ENCODE data around the gene CEP41. TPM values are rescaled to one million over a fixed set of nuclear protein-coding genes. Genes with fewer than 3 reads are reported as not detected.
A peak's percentile ranks its signal among the peaks of the same experiment; 100 is the strongest.

Gene CEP41
- total RNA-seq, 1 experiment from 2014 or later, result 34.8 TPM

DNA sequence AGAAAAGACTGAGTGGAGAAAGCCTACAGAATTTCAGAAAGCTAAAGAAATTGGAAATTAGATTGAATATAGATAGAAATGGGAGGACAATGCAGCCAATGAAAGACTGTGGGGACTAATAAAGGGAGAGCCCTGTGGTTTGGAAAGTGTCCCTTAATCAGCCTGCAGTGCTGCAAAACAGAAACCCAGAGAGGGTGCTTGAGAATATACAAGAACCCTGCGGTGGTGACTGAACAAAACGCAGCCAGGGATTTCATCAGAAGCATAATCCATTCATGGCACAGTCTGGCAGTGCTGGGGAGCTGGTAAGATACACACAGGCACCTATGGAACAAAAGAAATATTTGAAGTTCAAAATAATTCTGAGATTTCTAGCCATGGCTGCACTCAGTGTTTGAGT, 19.1 kb downstream of the CEP41 start:
- DNase-seq (ENCODE audit: low read depth), result peak; percentile 44

DNA sequence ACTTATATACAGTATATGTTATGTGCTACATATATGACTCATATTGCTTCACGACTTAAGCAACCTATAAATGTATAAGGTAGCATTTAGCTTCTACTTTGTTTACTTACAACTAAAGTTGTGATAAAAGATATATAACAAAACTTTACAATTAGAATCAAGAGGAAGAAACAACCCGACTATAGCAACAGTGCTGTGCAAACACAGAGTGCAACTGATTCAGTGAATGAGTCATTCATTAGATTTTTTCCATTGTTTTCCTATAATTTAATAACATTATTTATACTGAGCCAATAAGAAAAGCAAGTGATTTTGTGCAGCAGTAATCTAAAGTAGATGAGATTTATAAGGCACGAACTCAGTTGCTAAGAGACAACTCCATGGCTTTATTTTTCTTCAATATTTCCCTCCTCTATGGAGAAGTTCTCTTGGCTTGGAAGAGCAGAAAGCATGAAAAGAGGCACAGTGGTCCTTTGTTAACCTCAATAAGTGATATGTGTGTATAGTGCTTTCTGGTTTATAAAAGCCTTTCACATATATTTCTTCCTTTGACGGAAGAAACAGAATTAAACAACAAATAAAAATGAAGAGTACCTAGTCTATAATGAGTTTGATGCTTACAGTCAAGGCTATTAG, 19.8 kb downstream of the CEP41 start:
- no peak for DNase-seq (ENCODE audit: low read depth)

DNA sequence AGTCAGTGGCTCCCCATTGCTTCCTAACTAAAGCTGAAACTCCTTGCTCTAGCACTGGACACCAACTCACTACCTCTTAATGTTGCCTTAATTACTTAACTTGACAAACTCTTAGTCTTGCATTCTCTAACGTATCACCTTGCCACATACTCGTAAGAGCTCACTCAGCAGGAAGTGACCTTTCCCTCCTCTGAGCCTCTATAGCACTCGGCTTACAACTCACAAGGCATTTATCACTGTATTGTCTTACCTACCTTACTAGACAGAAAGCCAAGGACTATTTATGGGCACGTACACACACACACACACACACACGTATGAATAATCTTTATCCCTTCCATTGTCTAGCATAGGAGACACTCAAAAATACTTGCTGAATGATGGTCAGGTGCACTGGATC, 21.2 kb downstream of the CEP41 start:
- no peak for DNase-seq (ENCODE audit: low read depth)

DNA sequence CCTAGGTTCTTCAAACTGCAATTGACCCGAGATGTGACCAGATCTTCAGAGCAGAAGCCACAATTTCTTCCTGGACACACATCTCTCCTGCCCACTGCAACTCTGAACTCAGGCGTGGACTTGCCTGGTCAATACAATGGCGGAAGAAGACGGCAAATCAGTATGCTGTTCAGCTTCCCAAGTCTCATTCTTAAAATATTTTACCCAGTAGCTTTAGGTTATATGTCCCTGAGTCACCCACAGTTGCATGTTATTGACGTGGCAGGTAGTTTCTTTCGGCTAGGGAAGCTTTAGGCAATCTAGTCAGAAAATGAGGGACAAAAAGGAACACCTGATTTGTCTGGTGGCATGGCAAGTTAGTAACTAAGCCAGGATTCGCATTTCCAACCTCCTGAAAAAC, 22.5 kb downstream of the CEP41 start:
- DNase-seq (ENCODE audit: low read depth), result no peak

DNA sequence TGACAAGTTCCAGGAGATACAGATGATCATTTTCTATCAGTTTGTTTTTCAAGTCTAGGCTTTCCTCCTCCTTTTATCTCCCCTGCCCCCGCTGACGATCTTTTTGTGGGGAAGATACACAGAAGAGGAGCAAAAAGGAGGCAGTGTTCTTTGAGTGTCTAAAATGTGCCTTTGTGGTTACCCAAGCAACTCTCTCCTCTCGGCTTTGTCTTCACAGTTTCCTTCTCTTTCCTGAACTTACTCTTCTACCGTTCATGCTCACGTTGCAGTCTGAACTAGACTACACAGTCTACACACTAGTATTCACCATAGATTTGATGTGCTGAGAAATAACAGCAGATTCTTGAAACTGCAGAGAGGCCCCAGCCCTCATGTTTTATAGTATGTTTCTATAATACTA, 23.6 kb downstream of the CEP41 start:
- no peak for DNase-seq (ENCODE audit: low read depth)

DNA sequence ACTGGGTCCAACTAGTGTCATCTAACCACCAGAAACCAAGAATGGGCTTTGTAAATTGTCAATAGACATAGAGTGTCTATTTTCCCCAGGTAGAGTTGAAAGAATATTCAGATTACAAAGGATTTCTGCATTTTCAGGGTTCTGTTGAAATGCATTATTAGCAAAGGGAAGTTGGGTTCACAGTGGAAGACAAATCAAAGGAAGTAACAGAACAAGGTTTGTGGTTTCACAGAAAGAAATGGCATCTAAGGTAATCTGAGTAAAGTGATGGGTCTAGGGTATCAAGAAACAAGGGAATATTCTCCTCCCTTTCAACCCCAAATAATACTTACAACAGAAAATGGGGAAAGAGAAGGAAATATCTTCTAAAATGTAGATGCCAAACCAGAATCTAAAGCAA, 25.8 kb downstream of the CEP41 start:
- no peak for DNase-seq (ENCODE audit: low read depth)

DNA sequence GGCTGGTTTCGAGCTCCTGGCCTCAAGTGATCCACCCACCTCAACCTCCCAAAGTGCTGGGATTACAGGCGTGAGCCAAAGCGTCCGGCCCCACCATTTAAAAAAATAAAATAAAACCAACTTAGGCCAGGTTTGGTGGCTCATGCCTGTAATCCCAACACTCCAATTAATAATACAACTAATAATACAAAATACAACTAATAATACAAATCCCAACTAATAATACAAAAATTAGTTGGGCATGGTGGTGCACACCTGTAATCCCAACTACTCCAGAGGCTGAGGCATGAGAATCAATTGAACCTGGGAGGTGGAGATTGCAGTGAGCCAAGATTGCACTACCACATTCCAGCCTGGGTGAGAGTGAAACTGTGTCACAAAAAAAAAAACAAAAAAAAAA, 27.6 kb downstream of the CEP41 start:
- DNase-seq (ENCODE audit: low read depth), result no peak

DNA sequence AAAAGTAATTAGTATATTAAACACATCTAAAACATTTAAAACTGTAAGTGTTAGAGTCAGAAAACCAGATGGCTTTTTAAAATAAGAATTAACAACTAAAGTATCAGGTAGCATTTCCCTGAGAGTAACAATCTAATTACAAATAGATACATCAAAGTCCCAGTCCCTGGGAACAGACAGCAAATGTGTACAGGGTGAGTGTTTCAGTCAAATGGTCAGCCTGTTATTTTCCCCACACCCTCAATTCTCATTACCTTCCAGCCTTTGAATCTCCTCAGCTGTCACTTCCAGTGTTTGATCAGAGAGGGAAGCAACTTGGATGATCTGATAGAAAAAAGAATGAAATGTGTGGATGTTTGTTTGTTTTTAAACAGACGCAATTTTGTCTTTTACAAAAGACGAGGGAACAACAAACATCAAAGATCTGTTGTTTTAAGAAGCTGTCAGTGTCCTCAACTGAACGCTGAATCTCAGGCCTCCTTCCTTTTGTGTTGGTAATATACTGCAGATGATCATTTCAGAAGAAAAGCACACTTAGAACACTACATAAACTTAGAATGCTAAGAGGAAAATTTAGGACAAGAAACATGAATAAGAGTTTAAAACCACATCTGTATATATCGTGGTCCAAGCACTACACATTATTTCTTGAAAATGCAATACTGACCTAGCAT, 29.8 kb downstream of the CEP41 start:
- DNase-seq (ENCODE audit: low read depth), result no peak

DNA sequence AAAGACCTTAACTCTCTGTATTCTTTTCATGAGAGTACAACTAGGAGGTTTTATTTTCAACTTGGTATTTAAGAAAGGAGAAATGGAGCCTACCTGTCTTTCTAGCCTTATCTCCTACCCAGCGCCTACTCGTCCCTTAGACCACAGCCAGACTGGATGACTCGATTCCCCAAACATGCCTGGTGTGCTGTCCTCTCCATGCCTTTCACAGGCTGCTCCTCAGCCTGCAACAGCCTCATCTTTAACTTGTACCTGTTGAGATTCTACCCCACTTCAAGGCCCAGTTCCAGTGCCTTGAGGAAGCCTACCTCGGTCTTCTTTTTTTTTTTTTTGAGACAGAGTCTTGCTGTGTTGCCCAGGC, 31.1 kb downstream of the CEP41 start:
- no peak for DNase-seq (ENCODE audit: low read depth)

DNA sequence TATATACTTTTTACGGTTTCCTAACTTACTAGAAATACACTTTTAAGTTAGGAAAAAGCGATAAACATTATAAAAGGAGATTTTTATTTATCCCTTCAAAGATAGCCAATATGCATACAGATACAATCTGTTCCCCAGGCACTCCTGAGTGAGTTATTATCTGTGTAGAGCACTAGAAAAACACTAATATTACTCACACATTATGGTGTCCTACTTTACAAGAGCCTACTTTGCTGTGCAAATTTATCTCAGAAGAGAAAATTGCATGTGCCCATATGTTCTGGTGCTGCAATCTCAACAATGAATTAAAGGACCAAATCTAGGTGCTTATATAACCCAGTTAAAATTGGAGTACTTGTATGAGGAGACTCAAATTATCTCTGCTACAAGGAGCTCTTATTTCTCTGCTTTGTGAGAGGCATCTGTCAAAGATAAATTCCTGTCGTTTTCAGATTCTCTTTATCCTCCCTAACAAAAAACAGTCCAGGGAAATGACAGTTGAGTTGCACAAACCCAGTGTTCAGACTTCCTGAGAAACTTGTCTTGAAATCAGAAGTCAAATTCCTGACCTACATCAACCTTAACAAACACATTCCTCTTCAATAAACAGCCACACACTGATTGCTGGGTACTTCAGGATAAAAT, 31.6 kb downstream of the CEP41 start:
- no peak for DNase-seq (ENCODE audit: low read depth)

DNA sequence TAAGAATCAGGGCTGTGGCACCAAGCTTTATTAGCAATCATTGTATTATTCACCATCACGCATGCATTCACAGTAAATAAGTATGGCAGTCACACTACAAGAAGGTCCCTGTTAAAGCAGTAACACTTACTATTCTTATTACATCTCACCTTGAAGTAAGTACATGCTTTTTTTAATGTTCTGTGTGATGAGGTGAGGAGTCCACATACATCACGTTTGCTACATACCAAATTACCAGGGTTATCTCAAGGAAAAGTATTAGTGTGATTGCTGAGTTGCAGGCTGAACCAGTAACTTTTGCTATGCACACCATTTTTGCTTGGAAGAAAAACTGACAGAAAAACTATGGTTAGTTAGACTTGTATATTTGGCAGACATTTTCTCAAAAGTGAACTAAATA, 35.8 kb downstream of the CEP41 start:
- DNase-seq (ENCODE audit: low read depth), result no peak

DNA sequence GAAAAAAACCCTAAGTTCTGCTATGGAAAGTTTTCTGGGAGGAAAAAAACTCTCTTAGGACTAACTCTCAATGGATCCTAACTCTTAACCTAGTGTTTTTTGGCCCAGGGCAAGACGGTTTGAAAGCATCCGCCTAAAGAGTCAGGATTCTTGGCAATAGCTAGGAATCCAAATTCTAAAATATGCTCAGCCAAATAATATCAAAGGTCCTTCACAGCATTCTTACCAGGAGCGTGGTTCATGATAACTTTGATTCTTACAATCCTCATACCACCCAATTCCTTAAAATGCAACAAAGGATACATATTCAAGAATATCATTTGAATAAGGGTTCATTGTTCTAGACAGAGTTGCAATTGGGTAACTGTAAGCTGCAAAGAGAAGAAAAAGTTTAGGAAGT, 39.2 kb downstream of the CEP41 start:
- no peak for DNase-seq (ENCODE audit: low read depth)

DNA sequence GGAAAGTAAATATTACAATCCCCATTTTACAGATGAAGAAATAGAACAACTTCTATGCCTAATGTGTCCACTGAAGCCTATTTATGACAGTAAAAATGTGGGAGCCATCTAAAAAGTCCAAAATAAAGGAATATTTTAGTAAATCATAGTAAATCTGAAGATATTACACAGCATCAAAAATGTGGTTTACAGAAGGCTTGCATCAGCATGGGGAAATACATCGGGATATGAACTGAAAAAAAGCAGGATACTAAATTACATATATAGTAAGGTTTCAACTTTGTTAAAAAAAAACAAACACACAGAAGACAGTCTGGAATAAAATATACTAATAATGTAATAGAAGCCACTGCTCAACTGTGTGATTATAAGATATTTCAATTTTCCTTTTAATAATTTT, 39.7 kb downstream of the CEP41 start:
- no peak for DNase-seq (ENCODE audit: low read depth)

DNA sequence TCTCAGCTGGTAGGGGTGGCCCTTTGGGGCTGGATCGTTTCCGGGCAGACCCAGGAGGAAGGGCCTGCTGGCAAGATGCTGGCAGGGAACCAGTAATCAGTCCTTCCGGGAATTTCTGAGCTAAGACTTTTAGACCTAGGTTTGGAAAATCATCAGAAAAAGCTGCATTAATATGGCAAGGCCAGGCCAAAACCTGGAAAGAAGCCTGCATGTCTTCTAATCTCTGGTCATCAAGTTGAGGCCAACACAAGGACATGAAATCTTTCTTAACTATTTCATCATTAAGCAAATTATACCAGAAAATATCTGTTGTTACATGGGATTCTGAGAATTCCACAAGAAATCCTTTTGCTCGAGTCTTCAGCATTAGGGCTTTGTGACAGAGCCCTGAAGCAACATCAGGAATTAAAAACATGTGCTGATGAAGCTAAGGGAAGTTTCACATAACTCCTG, 40.7 kb downstream of the CEP41 start:
- DNase-seq (ENCODE audit: low read depth), result no peak

DNA sequence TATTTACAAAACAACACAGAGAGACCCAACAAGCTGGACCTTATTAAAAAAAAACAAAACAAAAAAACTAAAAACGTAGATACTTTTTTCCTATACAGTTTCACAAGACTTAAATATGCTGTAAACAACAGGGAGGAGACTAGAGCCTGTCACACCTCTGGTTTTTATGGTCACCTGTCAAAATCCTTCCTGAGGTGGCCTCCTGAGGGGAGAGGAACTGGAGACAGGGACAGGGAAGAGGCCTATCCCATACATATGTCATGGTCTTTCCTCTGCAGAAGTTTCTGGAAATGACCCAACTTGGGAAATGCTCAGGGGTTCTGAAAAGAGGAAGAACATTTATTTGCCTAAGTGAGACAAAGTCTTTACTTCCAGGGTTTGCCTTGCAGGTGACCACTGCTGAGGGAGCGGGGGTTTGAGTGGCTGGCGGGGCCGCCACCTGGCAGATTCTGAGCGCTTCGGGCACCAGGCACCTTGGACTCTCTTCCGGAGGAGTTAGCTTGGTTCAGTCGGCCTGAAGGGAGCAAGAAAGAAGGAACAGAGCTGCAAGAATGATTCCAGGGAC, 42.2 kb downstream of the CEP41 start:
- no peak for DNase-seq (ENCODE audit: low read depth)

DNA sequence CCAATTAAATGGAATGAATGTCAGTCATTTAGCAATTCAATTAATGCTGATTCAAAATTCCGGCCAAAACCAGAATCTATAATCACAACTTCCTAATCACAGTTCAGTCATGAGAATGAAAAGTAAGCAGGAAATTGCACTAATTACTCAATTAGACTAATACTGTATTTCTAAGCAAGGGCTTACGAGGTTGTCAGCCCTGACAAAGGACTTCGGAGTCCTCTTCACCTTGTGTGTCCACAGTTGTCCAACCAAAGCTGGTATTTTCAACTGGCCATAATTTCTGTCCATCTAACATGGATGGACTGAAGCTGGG, 43.1 kb downstream of the CEP41 start:
- DNase-seq (ENCODE audit: low read depth), result no peak

DNA sequence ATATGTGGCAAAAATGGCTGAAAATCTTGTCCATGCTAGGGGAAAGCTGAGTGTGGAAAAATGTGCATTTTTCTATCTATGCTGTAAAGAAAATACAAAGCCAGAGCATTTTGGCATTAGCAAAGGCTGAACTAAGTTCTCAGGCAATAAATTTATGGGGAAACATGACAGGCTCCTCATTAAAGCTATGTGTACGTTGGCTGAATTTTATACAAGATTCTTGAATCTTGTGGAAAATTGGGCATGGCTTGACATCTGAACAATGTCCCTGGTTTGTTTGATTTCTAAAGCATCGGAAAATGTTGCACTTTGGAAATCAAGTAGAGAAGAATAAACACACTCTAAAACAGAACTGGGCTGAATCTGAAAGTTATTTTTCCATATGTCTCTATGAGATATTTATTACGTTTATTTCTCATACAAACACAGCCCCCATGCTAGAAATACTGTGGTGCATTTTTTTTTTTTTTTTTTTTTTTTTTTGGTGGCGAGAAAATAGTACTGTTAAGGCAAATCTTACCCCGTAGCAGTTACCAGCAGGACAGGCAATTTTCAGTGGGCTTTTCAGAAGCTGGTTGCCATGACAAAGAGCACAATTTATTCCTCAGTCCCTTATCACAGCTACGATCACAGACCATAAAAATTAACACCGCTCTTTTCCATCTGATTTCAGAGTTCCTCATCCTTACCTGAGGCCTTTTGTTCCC, 43.6 kb downstream of the CEP41 start:
- DNase-seq (ENCODE audit: low read depth), result no peak

DNA sequence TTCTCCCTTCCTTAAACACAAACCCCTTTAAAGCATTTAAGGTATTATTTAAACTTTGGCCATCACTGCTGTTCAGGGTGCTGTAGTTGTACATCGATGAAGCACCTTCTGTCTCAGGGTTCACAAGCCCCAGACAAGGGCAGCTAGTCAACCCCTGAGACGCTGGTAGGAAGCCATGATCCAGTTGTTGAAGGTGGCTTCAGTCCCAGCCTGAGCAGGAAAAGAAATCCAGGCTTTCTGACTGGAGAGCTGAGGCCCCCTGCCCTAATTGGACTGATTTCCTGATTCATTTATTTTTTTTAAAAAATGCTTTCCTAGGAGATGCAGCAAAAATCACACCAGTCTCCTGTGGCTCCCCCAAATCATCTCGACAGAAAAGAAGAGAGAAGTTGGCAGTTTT, 44.7 kb downstream of the CEP41 start:
- DNase-seq (ENCODE audit: low read depth), result no peak

DNA sequence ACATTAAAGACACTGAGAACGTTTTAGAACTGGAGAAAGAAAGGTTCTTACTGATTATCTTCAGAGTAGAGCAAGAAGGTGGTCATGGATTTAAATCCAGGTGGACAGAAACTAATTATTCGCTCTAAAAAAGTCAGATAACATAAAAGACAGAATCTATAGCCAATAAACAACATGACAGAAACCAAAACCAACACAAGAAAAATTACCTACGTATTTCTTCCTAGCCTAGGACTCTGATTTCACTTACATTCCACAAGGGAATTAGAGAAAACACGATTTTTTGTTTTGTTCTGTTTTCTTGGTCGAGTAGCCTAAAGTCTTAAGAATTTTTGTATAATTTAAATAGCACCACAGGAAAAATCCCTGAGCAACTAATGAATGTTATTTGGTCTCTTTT, 45.4 kb downstream of the CEP41 start:
- DNase-seq (ENCODE audit: low read depth), result no peak

DNA sequence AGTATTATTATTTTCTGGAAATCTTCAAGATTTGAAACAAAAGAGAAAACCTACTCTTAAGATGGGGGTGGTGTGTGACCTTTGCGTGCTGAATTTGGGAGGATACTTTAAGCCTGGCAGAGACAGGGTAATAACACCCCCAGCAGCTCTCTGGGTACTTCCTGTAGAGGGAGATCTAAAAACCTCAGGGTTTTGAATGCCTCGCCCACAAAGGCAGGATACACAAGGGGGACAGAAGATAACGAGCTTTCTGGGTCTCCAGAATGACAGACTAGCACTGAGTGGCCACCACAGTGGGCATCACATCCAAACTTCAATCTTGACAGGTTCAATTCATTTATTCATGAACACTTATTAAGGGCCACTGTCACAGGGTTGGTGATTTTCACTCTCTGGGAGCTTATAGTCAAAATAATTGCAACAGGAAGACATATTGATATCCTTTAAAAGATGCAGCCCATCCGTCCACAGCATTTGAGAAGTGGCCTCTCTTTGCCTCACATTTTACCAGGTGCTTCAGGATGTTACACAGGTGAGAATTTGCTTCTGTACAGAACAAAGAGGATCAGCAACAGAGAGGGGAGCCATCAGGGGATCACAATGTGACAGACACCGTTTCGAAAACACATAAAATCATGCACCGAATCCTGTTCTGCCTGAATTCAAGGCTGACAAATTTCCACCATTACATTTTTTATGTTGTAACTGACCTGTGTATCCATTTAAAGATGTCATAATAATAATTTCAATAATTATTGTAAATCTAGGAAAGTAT, 46.2 kb downstream of the CEP41 start:
- no peak for DNase-seq (ENCODE audit: low read depth)

DNA sequence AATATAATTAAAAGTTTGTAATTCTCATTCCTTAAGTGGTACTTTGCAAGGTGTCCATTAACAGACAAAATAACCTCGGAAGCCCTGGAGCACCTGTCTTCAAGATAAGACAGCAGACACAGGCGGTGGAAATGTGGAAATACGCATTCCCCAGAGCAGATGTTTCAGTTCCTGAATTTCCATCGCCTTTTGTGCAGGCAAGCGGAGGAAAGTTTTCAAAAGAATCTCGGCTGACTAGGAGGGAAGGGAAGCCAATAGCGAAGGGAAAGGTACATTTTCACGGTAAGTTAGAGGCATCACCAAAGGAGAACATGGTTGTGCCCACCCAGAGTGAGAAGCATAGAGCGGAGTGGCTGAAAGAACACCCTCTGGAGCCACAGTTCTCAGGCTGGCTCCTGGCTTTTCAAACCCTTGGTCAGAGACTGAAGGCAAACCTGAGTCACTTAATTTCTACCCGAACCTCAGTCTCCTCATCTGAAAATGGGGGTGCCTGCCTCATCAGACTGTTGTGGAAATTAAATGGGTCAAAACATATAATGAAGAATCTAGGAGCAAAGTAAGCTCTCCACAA, 46.9 kb downstream of the CEP41 start:
- DNase-seq (ENCODE audit: low read depth), result no peak
